Measurements from ENCODE around the gene WWC2. TPM values are rescaled to one million over a fixed set of nuclear protein-coding genes. Genes with fewer than 3 reads are reported as not detected.

The WWC2 gene
- total and polyA plus RNA-seq, 11 donors: 5.4 to 43.0 (median 33.8) TPM

GRCh38 chr4:183105092-183105491 lies 6.0 kb downstream of the WWC2 start:
- WGBS, 4 donors: 93 to 96% (median 94%) methylated on average over 5 of the region's 5 CpGs
- peaks cover 0 to 35% (median 16%) of the 10 kb centered on the region in 12 donors for H3K4me1 ChIP-seq
- intact Hi-C loops (cut with DNase I): loop anchor here in 1 of 10 donors (10.0 kb wide), 1 partner anchor 60 kb away; no protein-coding TSS in a partner anchor

GRCh38 chr4:183106839-183107238 lies 7.8 kb downstream of the WWC2 start:
- Histone ChIP-seq H3K4me1 (peaks cover 0 to 21% (median 2%) of the 10 kb centered on the region in 12 donors), H3K27me3 (no peaks in the 10 kb centered on the region), H3K4me3 (no peak overlapping the region), H3K9me3 (no peaks in the 10 kb centered on the region), H3K36me3 (no peaks in the 10 kb centered on the region), H3K27ac (no peak overlapping the region)
- no peak for DNase-seq
- intact Hi-C loops (cut with DNase I): loop anchor here in 1 of 10 donors (10.0 kb wide), 1 partner anchor 58 kb away; no protein-coding TSS in a partner anchor
- no peak for TF ChIP-seq CTCF (IDR thresholded peaks at IDR 0.05)
- no peak for TF ChIP-seq POLR2A (IDR thresholded peaks at IDR 0.05)
- ATAC-seq: no peak
- WGBS, 4 donors: 98 to 100% (median 98%) methylated on average over 4 of the region's 4 CpGs

More at GRCh38 chr4:183105092-183105491, 6.0 kb downstream of the WWC2 start:
- H3K9me3 ChIP-seq: no peaks in the 10 kb centered on the region
- DNase-seq (no peak), ATAC-seq (no peak)
- H3K4me3 ChIP-seq: no peak overlapping the region
- no peaks in the 10 kb centered on the region for H3K36me3 ChIP-seq
- no peak overlapping the region for H3K27ac ChIP-seq
- TF ChIP-seq CTCF (IDR thresholded peaks at IDR 0.05) (no peak), POLR2A (IDR thresholded peaks at IDR 0.05) (no peak)
- peaks cover 0 to 2% (median 0%) of the 10 kb centered on the region in 9 donors for H3K27me3 ChIP-seq

- DNase-seq: no peak
- WGBS, 4 donors: 90 to 97% (median 93%) methylated on average over 5 of the region's 5 CpGs
- Histone ChIP-seq H3K9me3 (no peaks in the 10 kb centered on the region), H3K27me3 (no peaks in the 10 kb centered on the region), H3K27ac (no peak overlapping the region), H3K36me3 (no peaks in the 10 kb centered on the region), H3K4me1 (peaks cover 0 to 20% (median 0%) of the 10 kb centered on the region in 12 donors), H3K4me3 (no peak overlapping the region)
- TF ChIP-seq CTCF (IDR thresholded peaks at IDR 0.05): no peak
- TF ChIP-seq POLR2A (IDR thresholded peaks at IDR 0.05): no peak
- intact Hi-C loops (cut with DNase I): loop anchor here in 1 of 10 donors (10.0 kb wide), 1 partner anchor 57 kb away; no protein-coding TSS in a partner anchor
- ATAC-seq: no peak
Measured at GRCh38 chr4:183107891-183108459, 8.9 kb downstream of the WWC2 start.

- Histone ChIP-seq H3K27ac (no peak overlapping the region), H3K4me3 (no peak overlapping the region), H3K27me3 (no peaks in the 10 kb centered on the region), H3K9me3 (no peaks in the 10 kb centered on the region), H3K36me3 (no peaks in the 10 kb centered on the region), H3K4me1 (peaks cover 0 to 15% (median 0%) of the 10 kb centered on the region in 12 donors)
- ATAC-seq (no peak), DNase-seq (no peak)
- TF ChIP-seq POLR2A (IDR thresholded peaks at IDR 0.05) (no peak), CTCF (IDR thresholded peaks at IDR 0.05) (no peak)
- intact Hi-C loops (cut with DNase I): no loop called here
Measured at GRCh38 chr4:183110244-183110643, 11.2 kb downstream of the WWC2 start.
